ENCODE measurements around the gene MYO19. TPM values are rescaled to one million over a fixed set of nuclear protein-coding genes. Genes with fewer than 3 reads are reported as not detected.
"Not testable (repeated sequence)": the region's sequence is repeated elsewhere in the genome, so short reads cannot be mapped to it uniquely, and the experiment has no call there.

The MYO19 gene
- polyA plus RNA-seq, 1 experiment, result 46.9 TPM

DNA sequence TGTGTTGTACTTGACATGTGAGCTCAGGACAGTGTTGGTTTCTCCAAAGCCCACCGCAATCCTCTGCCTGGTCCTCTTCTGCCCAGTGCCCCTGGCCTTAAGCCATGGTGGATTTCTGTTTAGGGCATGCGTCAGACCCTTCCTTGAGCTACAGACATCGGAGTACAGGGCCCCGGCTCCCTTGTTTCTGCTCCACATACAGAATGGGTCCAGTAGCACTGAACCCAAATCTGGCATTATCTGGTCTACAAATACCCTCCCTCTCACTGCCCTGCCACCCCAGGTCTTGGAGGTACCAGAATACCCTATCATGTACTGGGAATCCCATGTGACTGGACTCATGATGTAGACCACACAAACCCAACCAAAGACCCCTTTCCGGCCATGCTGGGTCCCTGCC lies 75.6 kb downstream of the MYO19 start:
- Histone ChIP-seq H3K36me3 (ENCODE audit: control insufficient read depth, insufficient read depth, low read length) (no peaks in the 10 kb centered on the region), H3K27me3 (ENCODE audit: control insufficient read depth, insufficient read depth, low read length) (no peaks in the 10 kb centered on the region; the same call in 1 of the 2 replicates), H3K4me3 (ENCODE audit: low read depth, low read length) (no peak overlapping the region)
- POLR2A ChIA-PET, result no interaction called here
- CTCF ChIA-PET, result interaction anchor here (2.7 kb wide), 1 partner anchor 24 kb away, joined by 7 read pairs; no protein-coding TSS in a partner anchor
- no peak for DNase-seq (ENCODE audit: low read depth)
- TF ChIP-seq, protein P1, sequence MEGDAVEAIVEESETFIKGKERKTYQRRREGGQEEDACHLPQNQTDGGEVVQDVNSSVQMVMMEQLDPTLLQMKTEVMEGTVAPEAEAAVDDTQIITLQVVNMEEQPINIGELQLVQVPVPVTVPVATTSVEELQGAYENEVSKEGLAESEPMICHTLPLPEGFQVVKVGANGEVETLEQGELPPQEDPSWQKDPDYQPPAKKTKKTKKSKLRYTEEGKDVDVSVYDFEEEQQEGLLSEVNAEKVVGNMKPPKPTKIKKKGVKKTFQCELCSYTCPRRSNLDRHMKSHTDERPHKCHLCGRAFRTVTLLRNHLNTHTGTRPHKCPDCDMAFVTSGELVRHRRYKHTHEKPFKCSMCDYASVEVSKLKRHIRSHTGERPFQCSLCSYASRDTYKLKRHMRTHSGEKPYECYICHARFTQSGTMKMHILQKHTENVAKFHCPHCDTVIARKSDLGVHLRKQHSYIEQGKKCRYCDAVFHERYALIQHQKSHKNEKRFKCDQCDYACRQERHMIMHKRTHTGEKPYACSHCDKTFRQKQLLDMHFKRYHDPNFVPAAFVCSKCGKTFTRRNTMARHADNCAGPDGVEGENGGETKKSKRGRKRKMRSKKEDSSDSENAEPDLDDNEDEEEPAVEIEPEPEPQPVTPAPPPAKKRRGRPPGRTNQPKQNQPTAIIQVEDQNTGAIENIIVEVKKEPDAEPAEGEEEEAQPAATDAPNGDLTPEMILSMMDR (IDR thresholded peaks at IDR 0.05; ENCODE audit: insufficient read depth, low read depth, low read length), result no peak

DNA sequence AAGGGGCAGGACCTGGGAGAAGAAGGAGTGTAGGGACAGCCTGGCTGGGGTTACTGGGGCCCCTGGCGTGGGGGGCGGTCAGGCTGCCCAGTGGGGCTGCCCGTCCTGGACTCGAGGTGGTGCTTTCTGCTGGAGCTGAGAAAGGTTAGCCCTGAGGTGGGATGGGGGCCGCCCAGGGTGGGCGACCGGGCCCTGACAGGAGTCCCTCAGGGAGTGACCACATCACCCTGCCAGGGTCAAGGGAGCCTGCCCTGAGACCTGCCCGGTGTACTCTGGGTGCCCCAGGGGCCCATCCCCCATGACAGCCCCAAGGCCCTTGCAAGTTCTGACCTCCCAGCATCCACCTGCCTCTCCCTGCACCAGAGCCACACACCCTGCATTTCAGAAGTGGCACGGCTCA lies 77.0 kb downstream of the MYO19 start:
- POLR2A ChIA-PET; CTCF ChIA-PET; DNase-seq (ENCODE audit: low read depth); H3K36me3 ChIP-seq (ENCODE audit: control insufficient read depth, insufficient read depth, low read length); H3K4me3 ChIP-seq (ENCODE audit: low read depth, low read length); H3K27me3 ChIP-seq (ENCODE audit: control insufficient read depth, insufficient read depth, low read length): not testable (repeated sequence)

DNA sequence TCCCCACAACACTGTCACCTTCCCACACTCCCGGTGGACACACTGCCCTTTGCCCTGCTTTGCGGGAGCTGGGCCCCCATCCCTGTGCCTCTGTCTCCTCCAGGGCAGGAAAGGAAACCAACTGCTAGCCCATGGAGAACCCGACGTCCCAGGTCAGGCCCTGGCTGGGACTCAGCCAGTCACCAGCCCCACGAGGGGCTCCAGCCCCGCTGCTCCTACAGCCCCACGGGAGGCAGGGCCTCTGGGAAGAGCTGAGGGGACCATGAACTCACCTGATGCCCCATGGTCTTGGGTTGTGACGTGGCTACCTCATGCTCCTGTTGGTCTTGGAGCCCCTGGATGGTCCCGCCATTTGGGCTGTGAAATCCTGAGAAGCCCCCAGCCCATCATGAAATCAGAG lies 81.8 kb downstream of the MYO19 start:
- CTCF ChIA-PET; POLR2A ChIA-PET; H3K27me3 ChIP-seq (ENCODE audit: control insufficient read depth, insufficient read depth, low read length): not testable (repeated sequence)

DNA sequence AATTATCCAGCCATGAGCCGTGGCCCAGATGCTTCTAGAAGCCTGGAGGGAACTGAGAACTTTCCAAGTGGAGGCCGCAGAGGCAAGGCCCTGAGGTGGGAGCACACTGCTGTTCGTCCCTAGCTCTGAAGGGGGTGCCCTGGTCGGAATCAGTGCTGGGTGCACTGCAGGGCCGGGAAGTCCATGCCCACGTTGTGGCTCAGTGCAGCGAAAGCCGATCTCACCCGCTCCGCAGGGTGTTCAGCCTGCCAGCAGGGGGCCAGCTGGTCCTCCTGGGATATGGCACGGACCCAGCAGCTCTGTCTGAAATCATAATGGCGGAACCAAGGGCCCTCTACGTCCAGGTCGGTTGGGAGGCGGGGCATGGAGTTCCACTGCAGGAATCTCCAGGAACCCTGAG lies 84.7 kb downstream of the MYO19 start:
- POLR2A ChIA-PET; CTCF ChIA-PET; H3K27me3 ChIP-seq (ENCODE audit: control insufficient read depth, insufficient read depth, low read length); H3K36me3 ChIP-seq (ENCODE audit: control insufficient read depth, insufficient read depth, low read length); H3K4me3 ChIP-seq (ENCODE audit: low read depth, low read length); DNase-seq (ENCODE audit: low read depth): not testable (repeated sequence)

More for the DNA sequence above, 81.8 kb downstream of the MYO19 start:
- not testable (repeated sequence) for H3K36me3 ChIP-seq (ENCODE audit: control insufficient read depth, insufficient read depth, low read length); DNase-seq (ENCODE audit: low read depth); H3K4me3 ChIP-seq (ENCODE audit: low read depth, low read length)

Small RNA genes lying within 50 kb of the gene (small RNA-seq; reads per million reads assigned to genes)
- gene RNA5SP439 (ENCODE audit: insufficient read length, low read depth, low replicate concordance), result not detected

Other genes with a start within 250 kb of the MYO19 start
- gene TBC1D3G, start 211.0 kb downstream of the MYO19 start, polyA plus RNA-seq (2011; rRNA removed), result not detected in 2 replicates
- not detected in 2 replicates for gene TBC1D3H, start 146.4 kb downstream of the MYO19 start, polyA plus RNA-seq (2011; rRNA removed)
- gene ZNHIT3, start 48.2 kb downstream of the MYO19 start, polyA plus RNA-seq (2011; rRNA removed), result 43.6 and 68.6 TPM in 2 replicates
- 3.0 and 4.3 TPM in 2 replicates for gene PIGW, start 119 bp upstream of the MYO19 start, polyA plus RNA-seq (2011; rRNA removed)
- 73.7 and 79.8 TPM in 2 replicates for gene GGNBP2, start 10.1 kb upstream of the MYO19 start, polyA plus RNA-seq (2011; rRNA removed)
- gene DHRS11, start 57.0 kb upstream of the MYO19 start, polyA plus RNA-seq (2011; rRNA removed), result 5.4 and 8.5 TPM in 2 replicates
- 3.0 and 3.9 TPM in 2 replicates for gene MRM1, start 66.7 kb upstream of the MYO19 start, polyA plus RNA-seq (2011; rRNA removed)

All from BJ (cell line).